Heart left ventricle (tissue), 13 donors: ENCODE measurements around the gene ADCY7.

ENCODE experiments used
- POLR2A ChIP-seq, 2 donors: fragments of 450-650 bp; IDR thresholded peaks; one replicate each; pipeline ENCODE4 v1.6.1; 2017; ENCODE audit warnings: antibody characterized with exemption in 2 of 2, mild to moderate bottlenecking in 2 of 2, moderate library complexity in 2 of 2
- TF ChIP-seq, protein P1 (sequence below), 12 donors: fragments of 200-600 bp; sonication (generic) in 4 of 12; IDR thresholded peaks; one replicate each; pipeline versions ENCODE4 v1.5.0 to v1.8.0; 2018 to 2022; ENCODE audit warnings: antibody characterized with exemption in 12 of 12, mild to moderate bottlenecking in 5 of 12
- donor health status: ischemic (EF 13 %, LVEDD 7.1; RV severe dilation, severe dysfunction).
- donor health status: DM: no; HTN: yes; CAD: no.
- donor health status: DM: no; HTN: no; CAD: no.
- donor health status: ischemic (EF 25% LVEDD 6.9; RV normal size, moderate dysfunction).
- donor health status: ischemic (EF 25% LVEDD 5.7; RV mildly dilated, moderate dysfunction).
- donor health status: ischemic (EF 35%, LVEDD 5.7; RV mildly dilated, moderate dysfunction).
- donor health status: nonischemic (EF 11% LVEDD 7.7; RV severe dilation, severe dysfunction).
- donor health status: DM: yes; HTN: yes; CAD: no.
- donor health status: PGD.
- donor health status: ischemic (EF 29% LVEDD 5.4; RV normal size, mild dysfunction).
- donor health status: nonischemic (EF 23%, LVEDD 6.1; RV moderate dilation, normal function).

DNA sequence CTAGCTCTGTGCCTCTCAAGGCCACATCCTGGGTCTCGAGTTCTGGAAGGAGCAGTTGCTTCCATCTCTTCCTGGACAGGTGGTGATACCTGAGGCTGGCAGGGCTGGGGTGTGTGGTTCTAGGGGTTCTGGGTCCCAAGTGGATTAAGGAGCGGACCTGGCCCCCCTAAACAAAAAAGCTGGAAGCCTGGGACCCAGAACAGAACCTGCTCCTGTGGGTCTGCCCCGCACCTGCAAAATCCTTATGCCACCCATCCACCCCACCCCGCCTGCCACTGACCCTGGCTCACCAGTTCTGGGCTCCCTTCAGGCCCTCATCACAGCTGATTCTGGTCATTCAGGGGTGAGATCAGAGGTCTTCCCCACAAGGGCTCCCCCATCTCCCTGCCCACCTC lies 44.8 kb downstream of the ADCY7 start:
- TF ChIP-seq, protein P1, sequence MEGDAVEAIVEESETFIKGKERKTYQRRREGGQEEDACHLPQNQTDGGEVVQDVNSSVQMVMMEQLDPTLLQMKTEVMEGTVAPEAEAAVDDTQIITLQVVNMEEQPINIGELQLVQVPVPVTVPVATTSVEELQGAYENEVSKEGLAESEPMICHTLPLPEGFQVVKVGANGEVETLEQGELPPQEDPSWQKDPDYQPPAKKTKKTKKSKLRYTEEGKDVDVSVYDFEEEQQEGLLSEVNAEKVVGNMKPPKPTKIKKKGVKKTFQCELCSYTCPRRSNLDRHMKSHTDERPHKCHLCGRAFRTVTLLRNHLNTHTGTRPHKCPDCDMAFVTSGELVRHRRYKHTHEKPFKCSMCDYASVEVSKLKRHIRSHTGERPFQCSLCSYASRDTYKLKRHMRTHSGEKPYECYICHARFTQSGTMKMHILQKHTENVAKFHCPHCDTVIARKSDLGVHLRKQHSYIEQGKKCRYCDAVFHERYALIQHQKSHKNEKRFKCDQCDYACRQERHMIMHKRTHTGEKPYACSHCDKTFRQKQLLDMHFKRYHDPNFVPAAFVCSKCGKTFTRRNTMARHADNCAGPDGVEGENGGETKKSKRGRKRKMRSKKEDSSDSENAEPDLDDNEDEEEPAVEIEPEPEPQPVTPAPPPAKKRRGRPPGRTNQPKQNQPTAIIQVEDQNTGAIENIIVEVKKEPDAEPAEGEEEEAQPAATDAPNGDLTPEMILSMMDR (IDR thresholded peaks at IDR 0.05), result no peak
- TF ChIP-seq POLR2A (IDR thresholded peaks at IDR 0.05), result no peak
